Activated CD4-positive, alpha-beta T cell treated with anti-CD3 and anti-CD28 coated beads, Interleukin-10, Interleukin-2, amounts not matched to agents 100 ng/mL and 50 ng/mL, durations not matched to agents 16 hours and 8 hours (primary cell): ENCODE data around the gene CTNS.
A peak's percentile ranks its signal among the peaks of the same experiment; 100 is the strongest.

Experiments
- DNase-seq: peaks from one replicate; pipeline ENCODE4 v3.0.0-alpha.2; 2020

CTNS gene

DNA sequence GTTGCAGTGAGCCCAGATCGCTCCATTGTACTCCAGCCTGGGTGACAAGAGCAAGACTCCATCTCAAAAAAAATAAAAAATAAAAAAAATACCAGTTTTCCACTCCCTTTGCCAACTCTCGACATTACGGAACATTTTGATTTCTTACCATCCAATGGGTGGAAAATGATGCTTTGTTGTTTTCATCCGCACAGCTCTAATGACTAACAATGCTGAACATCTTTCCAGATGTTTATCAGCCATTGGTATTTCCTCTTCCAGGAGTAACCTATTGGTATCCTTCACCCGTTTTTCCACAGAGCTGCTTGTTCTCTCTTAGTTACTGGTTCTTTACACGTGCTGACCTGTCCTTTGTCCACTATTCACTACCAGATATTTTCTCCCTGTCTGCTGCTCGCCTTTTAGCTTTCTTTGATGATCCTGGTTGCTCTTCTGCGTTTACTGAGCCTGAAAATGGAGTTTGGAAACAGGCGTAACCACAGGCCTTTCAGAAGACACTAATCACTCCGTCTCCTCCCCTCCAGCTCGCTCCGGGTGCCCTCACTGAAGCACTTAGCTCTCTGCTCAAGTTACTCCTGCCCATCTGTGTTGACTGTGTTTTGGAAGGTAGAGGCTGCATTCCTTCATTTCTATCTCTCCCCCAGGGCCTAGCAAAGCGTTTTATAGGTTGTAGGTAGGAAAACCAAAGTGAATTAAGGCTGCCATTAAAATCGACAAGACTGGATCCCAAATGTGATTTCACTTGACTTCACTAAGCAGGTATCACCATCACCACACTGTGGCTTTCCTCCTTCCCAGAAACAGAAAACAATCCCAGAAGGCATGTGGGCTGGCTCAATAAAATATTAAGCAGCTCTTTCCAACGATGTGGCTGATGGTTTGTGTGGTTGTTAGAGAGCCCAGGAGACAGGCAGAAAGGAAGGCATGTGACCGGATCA, 9.5 kb upstream of the CTNS start:
- DNase-seq, result no peak

DNA sequence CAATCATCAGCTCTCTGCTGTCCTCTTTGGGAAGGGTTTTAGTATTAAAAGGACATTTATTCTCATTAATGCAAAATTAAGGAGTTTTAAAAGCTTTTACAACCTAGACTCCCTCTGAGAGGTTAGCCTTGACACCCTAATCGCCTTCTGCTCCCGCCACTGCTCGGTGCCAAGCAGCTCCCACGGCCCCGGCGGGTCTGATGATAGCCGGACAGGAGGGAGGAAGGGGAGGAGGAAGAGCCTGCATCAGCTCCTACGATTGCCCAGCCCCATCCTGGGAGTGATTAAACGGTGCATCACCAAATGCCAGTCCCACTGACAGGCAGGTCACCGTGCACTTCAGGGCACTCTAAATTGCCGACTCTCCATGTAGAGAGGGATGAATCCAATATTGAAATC, 8.8 kb upstream of the CTNS start:
- DNase-seq, result no peak

DNA sequence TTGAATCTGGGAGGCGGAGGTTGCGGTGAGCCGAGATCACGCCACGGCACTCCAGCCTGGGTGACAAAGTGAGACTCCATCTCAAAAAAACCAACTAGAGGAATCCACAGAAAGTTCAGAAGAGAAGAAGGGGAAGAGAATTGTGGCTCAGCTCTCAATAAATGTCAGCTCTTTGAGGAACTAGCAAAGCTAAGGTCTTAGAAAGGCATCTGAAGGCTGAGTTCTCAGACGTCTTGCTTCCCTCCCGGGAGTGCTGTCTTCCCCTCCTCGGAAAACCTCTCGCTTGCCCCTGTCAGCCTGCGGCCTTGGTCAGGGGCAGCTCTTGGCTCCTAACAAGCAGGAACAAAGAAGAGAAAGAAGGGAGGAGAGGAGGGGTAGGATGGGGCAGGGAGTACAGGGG, 5.8 kb upstream of the CTNS start:
- DNase-seq, result no peak

DNA sequence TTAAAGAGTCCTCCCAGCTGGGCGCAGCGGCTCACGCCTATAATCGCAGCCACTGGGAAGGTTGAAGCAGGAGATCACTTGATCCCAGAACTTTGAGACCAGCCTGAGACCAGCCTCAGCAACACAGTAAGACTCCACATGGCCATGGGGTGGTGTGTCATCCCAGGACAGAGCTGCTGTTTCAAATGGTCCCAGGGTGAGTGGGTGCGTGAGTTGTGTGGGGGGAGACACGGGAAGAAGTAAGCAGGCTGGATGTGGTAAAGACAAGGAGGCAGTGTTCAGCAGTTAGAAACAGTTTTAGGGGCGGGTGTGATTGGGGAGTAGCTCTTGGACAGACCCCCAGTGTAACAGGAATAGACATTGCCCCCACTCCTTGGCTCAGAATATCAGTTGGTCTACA, 4.3 kb upstream of the CTNS start:
- DNase-seq, result no peak

DNA sequence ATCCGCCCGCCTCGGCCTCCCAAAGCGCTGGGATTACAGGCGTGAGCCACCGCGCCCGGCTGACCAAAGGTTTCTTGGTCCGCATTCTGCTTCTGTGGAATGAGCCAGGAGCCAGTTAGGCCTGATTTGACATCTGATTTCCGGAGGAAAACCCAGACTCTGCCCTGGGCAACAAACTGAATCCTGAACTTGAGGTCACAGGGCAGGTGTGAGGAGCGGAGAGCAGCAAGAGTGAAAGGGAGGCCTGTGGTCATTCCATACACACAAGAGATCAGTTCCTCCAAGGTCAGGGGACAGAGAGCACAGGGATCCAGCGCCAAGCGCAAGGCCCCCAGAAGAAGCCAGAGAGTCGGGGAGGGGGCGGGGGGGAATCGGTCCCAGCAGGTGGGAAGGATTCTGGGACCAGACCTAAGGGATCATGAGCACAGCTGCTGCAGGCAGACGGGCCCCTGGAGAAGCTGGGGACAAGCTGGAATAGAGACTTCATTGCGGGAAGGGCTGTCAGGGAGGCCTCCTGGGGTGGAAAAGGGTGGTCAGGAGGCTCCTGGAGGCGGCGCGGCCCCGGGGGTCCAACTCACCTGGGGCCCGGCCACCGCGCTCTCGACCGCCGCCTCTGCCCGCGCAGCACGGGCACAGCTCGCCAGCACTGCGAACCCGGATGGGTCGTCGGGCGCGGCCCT, 946 bp upstream of the CTNS start:
- no peak for DNase-seq

DNA sequence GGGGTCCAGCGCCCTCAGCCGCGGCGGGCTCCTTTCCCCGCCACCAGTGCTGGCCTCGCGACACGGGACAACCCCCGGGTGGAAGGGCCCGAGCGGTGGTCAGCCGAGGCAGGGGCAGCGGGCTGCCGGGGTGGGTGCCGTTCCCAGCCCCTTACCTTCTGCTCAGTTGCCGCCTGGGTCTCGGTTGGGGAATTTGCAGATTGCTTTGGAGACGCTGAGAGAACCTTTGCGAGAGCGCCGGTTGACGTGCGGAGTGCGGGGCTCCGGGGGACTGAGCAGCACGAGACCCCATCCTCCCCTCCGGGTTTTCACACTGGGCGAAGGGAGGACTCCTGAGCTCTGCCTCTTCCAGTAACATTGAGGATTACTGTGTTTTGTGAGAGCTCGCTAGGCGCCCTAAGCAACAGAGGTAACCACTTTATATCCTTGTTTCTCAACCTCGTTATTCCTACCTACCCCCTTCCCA, 381 bp downstream of the CTNS start:
- no peak for DNase-seq

DNA sequence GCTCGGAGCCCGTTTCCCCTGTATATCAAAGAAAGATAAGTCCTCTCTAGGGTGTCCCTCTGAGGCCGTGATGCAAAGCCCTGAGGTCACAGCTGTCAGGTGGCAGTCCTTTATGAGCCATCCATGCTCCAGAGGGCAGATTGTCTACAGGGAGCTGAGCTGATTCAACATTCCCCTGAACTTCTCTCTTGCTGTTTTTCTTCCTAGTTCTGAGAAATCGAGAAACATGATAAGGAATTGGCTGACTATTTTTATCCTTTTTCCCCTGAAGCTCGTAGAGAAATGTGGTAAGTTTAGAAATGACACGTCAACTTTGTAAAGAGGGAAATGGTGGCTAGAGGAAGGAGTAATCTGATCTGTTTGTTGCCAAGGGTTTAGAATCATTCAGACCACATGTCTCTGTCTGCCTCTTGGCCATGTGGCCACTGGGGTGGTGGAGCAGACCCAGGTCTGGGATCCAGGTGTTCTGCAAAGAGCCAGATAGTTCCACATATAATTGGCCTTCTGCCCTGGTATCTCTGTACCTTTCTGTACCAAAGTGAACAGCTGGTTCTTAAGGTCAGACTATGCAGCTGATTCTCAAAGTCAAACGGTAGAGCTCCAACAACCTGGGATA, 3.5 kb downstream of the CTNS start:
- DNase-seq, result peak; percentile 80

DNA sequence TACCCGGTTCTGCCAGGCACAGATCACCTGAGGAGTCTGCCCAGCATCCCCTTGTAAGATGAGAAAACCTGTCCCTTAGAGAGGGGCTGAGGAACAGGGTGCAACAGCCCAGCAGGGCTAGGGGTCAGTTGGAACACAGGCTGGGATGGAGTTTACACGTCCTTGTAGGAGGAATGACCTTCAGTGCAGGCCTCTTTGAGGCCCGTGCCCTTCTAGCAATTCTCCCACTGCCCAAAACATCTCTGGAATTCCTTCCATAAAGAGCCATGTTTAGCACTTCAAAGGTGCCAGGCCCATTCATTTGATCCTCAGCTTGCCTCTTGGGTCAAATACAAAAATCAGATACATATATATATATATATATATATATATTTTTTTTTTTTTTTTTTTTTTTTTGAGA, 4.5 kb downstream of the CTNS start:
- no peak for DNase-seq

DNA sequence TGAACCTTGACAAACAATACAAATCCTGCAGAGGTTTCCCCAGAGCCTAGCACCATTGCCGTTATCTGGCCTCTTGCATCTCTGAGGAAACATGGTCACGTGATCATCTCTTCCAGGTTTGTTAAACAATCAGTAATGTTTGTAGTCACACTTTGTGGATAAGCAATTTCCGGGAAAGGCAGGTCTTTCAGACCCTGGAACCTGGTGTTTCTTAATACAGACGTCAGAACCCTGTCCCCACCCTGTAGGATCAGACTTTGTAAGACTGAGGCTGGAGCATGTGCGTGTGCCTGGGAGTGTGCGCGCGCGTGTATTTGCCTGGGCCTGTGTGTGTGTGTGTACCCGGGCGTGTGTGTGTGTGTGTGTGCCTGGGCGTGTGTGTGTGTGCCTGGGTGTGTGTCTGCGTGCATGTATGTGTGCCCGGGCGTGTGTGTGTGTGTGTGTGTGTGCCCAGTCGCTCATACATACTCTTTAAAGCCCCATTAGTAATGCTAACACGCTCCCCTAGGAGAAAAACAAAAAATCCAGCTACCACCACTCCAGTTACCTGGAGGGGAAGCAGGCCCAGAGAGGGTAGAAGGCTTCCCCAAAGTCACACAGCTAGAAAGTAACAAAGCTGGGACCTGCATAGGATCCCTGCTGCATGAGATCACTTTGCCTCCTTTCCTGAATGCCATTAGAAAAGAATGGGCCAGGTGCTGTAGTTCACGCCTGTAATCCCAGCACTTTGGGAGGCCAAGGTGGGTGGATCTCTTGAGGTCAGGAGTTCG, 5.3 kb downstream of the CTNS start:
- DNase-seq, result peak; percentile 28

DNA sequence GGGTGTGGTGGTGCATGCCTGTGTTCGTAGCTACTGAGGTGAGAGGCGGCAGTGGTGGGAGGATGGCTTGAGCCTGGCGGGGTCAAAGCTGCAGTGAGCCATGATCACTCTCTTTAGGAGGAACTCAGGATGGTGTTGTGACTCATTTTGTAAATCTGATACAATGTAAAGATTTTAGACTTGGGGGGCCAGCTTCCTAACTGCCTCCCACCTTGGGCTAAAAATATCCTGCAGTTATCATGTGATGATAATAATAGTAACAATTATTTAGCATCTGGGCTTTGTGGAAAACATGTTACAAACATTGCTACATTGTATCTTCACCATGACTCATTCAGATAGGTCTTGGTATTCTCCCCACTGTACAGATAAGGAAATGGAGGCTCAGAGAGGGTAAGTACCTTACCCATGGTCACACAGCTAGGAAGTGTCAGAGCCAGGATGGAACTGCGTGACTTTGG, 7.4 kb downstream of the CTNS start:
- peak; percentile 70 for DNase-seq

DNA sequence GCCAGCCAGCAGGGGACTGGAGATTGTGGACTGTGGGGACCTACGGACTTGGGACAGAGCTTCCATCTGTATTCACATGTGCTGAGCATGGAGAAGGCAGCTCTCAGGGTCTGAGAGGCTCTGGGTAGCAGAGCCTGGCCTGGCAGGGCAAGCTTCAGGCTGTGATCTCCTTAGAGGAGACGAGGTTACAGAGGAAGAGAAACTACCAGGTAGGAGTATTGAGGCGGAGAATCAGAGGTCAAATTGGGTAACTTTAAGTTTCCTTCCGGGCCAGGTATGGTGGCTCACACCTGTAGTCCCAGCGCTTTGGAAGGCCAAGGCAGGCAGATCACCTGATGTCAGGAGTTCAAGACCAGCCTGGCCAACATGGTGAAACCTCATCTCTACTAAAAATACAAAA, 8.8 kb downstream of the CTNS start:
- no peak for DNase-seq

DNA sequence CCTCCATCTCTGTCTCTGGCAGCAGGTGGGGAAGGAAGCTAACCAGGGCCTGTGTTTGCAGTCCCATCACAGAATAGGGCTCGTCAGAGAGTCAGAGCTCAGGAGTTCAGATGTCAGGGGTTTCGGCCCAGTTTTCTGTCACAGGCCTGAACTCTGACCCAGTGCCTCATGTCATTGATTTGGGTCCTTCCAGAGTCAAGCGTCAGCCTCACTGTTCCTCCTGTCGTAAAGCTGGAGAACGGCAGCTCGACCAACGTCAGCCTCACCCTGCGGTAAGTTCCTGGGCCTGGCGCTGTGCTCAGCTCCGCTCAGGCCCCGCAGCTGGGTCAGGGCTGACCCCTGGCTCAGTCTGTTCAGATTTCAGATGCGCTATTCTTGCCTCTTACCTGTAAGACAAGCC, 10.7 kb downstream of the CTNS start:
- no peak for DNase-seq

DNA sequence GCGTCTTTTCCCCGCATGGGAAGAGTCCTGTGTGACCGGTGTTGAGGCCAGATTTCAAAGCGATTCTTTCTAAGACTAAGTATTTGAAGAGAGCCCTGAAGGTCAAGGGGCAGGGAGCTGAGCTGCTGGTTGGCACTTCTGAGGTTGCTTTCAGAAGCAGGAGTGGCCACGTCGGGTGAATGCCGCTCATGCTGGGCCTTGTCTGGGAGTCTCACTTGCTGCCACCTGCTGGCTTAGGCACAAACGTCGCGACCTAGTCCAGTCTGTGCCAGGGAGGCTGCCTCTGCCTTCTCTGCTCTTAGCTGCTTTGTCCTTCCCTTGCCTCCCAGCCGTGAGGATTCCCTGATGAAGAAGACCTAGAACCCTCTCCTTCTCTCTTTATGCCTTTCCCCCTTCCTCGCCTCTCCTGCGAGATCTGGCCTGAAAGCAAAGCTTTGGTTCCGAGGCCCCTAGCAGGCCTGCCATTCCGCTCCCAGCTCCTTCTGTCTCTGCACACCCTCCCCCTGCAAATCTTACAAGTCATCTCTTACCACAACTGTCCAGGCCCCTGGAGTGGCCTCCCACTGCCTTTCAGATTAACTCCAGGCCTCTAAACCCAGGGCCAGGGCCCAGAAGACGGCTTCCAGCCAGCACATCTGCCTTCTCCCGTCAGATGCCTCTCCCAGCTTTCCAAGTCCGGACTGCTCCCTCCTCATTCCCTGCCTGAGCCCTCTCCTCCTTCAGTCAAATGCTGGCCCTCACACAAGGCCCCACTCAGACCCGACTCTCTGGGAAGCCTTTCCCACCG, 11.4 kb downstream of the CTNS start:
- peak; percentile 65 for DNase-seq

DNA sequence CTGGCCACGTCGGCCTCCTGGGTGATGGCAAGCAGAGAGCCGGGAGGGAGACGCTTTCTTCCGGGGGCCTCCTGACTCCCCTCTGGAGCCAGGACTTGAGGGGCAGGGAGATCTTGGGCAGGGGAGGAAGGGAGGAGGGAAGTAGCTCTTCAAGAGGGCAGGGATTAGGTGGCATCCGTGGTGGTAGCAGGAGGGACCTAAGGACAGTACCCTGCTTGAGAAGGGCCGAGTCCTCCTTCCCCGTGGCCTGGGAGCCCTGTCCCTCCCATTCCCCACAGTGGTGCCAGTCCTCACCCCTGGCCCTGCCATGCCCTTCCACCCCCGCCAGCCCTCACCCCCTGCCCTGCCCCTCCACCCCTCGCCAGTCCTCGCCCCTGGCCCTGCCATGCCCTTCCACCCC, 19.2 kb downstream of the CTNS start:
- no peak for DNase-seq

DNA sequence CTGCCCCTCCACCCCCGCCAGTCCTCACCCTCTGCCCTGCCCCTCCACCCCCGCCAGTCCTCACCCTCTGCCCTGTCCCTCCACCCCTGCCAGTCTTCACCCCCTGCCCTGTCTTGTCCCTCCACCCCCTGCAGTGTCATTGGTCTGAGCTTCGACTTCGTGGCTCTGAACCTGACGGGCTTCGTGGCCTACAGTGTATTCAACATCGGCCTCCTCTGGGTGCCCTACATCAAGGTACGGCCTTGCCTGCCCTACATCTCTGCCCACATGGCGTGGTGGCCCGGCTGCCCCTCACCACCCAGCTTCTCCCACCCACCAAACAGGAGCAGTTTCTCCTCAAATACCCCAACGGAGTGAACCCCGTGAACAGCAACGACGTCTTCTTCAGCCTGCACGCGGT, 19.8 kb downstream of the CTNS start:
- DNase-seq, result no peak

DNA sequence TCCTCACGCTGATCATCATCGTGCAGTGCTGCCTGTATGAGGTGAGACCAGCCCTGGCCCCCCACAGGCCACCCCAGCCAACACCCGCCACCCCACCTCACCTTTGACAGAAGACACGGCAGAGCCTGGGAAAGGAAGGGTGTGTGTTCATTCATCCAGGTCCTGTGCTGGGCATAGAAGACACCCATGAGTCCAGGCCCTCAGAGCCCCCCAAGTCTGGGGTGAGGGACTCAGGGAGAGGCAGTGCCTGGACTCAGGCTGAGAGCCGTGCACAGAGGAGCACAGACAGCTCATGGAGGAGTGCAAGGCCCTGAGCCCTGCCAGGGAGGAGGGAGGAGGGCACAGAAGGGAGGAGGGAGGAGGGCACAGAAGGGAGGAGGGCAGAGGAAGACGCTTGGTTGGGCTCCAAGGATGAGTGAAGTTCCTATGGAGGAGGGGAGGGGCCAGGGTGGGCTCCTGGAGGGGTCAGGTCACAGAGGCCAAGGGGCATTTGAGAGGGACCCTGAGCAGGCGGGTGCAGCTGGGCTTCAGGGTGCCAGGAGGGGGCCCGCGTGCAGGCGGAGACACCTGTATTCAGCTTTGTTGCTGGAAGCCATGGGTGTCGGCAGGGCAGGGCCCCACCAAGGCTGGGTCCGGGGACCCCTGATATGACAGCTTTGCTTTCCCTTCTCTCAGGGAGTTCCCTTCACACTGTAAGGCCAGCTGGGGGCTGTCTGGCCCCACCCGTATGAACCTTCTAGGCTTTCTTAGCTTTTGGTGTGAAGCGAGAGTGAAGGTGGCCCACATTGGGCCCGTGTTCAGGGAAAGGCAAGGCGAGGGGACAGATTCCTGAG, 20.4 kb downstream of the CTNS start:
- DNase-seq, result no peak

DNA sequence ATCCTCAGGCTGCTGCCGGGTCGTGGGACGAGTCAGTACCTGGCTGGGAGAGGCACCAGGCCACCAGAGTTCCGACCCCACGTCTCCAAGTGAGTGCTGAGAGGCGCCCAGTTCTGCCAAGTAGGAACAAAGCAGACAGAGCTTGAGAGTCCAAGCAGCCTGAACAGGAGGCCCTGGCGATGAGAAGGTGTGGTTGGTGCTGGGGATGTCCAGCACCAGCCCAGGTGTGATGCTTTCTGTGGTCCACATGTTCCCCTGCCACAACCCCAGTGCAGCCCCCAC, 21.0 kb downstream of the CTNS start:
- DNase-seq, result no peak

DNA sequence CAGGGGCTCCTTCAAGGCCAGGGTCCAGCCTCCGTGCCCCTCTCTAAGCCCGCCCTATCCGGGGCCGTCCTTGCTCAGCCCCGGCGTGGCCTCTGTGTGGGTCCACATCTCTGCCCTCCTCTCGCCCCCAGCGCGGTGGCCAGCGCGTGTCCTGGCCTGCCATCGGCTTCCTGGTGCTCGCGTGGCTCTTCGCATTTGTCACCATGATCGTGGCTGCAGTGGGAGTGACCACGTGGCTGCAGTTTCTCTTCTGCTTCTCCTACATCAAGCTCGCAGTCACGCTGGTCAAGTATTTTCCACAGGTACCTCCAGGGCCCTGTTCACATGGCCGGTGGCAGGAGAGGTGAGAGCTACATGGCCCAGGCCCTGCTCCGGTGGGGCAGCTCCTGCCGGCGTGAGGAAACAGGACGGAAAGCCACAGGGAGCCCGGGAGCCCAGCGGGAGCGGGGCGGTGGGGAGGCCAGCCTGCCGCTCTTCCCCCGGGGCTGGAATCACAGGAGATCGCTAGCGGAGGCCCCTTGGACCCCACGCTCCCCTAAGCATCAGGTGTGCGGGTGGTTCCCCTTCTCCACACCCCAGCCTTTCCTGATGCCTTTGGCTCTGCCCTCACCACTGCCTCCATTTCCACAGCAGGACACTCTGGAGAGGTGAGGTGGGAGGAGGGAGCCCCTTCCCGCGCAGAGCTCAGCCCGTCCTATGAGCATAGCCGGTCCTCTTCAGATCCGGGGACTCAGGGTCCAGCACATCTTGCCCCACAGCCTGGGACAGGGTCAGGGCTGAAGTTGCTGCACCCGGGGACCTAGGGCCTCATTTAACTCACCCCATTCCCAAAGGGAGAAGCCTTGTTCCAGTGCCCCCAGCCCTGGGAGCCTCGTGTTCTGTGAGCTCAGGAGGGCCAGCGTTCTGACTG, 21.6 kb downstream of the CTNS start:
- no peak for DNase-seq

DNA sequence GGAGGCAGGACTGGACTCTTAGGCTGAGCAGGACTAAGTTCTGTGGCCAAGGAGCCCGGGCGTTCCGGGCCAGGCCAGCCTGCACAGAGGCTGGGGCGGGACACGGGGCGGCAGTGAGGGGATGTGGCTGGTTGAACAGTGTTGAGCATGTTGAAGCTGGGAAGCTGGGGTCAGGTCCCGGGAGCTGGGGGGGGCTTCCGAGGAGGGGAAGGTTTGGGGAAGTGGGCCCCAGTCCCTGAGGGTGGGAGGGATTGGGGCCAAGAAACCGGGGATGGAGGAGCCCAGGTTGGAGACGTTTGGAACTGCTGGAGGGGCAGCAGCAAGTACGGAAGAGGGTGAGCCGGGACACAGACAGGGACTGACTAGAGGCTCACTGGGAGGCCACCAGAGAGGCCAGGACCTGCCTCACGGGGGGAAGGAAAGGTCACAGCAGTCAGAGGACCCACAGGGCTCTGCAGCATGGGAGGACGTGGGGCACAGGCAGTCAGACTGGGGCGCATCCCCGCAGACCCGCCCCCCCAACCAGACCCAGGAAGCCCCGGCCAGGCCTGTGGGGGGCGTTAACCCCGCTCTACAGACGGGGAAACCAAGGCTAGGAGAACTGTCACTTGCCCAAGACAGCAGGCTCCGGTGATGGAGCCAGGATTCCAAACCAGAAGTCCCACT, 22.4 kb downstream of the CTNS start:
- no peak for DNase-seq
